ENCODE measurements around the gene STT3B.

DNA sequence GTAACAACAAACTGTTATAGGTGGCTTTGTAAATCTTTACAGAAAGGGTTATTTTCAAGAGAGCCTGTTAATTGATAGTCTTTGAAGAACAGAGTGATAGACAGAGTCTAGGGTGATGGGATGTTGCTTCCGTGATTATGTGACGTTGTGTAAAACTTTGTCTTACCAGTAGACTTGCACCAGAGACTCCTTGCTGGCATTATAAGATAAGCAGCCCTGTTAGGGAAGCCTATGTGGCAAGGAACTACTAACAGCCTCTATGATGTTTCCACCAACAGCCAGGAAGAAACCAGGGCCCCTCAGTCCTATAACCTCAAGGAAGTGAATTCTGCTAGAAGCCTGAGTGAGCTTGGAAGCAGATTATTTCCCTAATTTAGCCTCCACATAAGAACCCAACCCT is 18.9 kb downstream of the STT3B start:
- no peak for TF ChIP-seq CTCF (IDR thresholded peaks at IDR 0.05)
- no peak for TF ChIP-seq ZFX (IDR thresholded peaks at IDR 0.05; ENCODE audit: borderline replicate concordance)

All from 22Rv1 (cell line).